SKM-1 (cell line): Measurements from ENCODE around the gene ZCCHC18.
"Not testable (repeated sequence)": the region's sequence is repeated elsewhere in the genome, so short reads cannot be mapped to it uniquely, and the experiment has no call there.

ENCODE experiments used
- DNase-seq: peaks from one replicate; lab custom pipeline; 2025; ENCODE audit not compliant: unreplicated experiment; lab: John Stamatoyannopoulos, UW

Gene ZCCHC18

GRCh38 chrX:104112326-104112951, at the start of gene ZCCHC18:
TSS of gene ZCCHC18 (plus strand) at chrX:104112523. CDS start at chrX:104114112, 1,589 bp downstream.
- no peak for DNase-seq

GRCh38 chrX:104062636-104063035, 49.7 kb upstream of the ZCCHC18 start:
- DNase-seq: not testable (repeated sequence)

GRCh38 chrX:104075778-104076445, 36.4 kb upstream of the ZCCHC18 start, which contains the start of gene TMSB15C:
TSS of gene TMSB15C (minus strand) at chrX:104076236.
- DNase-seq: not testable (repeated sequence)

GRCh38 chrX:104077854-104078253, 34.5 kb upstream of the ZCCHC18 start:
- DNase-seq: not testable (repeated sequence)

DNA sequence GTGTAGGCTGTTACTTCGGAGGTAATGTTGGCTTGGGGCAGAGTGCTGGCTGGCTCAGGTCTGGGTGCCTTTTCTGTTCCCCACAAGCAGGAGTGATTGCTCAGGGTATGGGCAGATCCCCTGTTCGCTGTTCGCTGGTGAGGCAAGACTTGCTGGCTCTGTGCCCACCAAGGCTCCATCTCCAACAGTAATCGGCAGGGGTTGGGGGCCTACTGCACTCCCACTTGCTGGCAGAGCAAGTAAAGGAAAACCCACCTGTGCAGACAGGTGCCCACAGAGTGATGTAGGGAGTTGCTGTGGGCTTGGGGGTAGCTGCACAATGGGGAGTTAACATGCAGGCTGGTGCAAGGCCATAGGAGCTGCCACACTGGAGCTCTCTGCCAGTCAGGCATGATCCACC, 28.3 kb upstream of the ZCCHC18 start:
- no peak for DNase-seq

DNA sequence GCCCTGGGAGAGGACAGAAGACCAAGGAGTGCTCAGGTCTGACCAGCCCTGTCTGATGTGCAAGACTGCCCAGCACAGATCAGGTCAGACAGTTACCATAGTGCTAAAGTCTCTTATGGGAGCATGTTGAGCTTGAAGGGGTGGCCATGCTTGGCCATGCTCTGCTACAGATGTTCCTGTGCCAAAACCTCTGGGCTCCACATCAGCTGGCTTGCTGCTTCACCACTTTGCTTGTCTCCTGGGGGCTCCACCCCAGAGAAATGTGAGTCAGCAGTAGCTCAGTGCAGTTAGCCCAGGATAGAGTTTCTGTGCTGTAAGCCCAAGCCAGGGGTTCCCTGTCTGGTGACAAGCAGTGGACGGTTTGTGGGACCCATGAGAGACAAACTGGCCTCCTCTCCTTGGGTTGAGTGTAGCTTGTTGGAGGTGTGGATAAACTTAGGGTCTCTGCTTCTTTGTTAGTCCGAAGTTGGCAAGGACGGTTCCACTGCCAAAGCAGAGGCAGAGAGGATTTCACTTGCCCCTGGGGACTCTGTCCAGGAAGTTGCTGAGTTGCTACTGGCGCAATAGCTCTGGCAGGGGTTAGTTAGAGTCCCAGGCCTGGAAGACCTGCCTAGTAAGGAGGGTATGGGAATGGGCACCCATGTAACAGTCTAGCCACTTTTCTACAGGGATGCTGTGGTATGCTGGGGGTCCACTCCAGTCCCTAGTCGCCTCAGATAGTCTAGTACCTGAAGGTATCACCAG, 27.6 kb upstream of the ZCCHC18 start:
- DNase-seq: no peak

- no peak for DNase-seq
These were observed 26.8 kb upstream of the ZCCHC18 start for GRCh38 chrX:104085477-104085876.

GRCh38 chrX:104085919-104086318, 26.4 kb upstream of the ZCCHC18 start:
- DNase-seq: no peak

GRCh38 chrX:104098151-104098808, 14.0 kb upstream of the ZCCHC18 start:
- peak; percentile 2 for DNase-seq

- no peak for DNase-seq
These were observed 13.4 kb upstream of the ZCCHC18 start for GRCh38 chrX:104098919-104099318.

DNA sequence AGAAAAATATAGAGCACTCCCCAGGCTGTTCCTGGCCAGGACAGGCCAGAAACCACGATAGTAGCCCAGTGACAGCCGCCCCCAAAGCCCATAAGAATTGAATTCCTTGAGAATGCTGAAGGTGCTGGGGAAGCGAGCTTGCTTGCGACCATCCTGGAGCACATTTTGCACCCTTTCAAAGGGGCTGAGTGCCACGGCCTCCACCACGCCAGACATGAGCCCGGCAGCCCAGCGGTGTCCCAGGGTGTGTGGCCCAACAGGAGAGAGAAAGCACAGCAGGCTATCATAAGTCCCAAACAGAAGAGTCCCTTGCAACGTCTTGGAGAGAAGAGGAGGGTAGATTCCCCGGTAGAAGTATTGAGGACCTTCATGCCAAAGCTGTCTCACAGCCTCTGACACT, 7.6 kb upstream of the ZCCHC18 start:
- DNase-seq: no peak

DNA sequence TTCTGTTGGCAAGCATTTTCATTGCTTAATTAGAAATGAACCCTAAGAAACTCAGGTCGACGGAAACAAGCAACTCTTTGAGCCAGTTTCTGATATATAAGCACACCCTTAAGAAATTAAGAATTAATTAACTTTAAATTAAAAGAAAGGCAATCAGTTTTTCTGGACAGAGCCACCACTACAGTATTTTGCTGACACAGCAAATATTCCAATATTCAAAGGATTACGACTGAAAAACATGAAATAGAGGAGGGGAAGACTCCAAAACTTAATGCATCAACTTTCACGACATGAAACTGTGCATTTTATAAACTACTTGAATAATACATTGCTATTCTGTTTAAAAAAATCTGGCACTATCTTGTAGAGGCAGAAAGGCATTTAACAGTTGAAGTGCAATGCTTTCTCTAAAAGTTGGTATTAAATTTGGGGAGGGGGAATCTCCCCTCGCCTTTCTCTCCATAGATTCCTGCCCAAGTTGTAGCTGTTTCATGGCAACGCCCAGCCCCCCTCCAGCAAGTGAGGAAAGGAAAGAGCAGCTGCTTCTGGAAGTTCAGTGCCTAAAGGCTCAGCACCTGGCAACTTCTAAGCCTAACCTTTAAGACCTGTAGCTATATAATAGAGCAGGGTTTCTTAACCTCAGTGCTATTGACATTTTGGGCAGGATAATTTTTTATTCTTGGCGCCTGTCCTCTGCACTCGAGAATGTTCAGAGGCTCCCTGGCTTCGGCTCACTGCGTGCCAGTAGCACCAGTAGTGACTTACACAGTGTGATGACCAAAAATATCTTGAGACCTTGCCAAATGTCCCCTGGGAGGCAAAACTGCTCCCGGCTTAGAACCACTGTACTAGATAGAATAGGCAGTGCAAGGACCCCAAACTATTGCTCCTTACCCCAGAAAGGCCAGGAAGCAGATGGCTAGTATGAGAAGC, 6.7 kb upstream of the ZCCHC18 start:
- no peak for DNase-seq

GRCh38 chrX:104108955-104109354, 3.4 kb upstream of the ZCCHC18 start:
- DNase-seq: no peak

DNA sequence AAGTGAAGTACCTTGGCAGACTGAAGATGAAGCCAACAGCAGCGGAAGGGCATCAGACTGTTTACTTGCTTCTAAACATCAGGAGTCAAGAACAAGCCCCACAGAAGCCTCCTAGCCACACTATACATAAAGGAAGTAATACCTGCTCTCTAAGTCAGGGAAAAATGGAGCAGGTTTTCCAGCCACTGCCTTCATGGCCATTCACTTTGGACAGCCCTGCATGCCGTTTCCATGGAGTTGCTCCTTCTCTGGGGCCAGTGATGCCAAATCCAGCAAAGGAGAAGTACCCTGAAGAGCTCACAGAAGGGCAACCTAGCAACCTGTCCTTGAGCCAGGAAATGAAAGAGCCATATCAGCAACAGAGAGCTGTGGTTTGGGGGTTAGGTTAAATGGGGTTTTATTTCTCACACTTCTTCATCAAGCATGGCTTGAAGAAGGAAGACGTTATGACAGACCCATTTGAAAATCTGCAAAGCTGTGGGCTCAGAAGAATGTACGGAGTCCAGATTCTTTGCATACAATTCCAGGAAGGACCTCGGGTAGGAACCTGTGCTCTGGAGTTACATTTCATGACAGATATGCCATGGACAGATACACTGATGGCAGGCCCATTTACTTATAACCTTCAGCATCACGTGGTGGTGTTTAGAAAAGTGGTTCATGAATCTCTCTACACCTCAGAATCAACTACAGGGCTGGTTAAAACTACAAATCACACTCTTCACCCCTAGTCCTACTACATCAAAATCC, 1.7 kb upstream of the ZCCHC18 start:
- not testable (repeated sequence) for DNase-seq

GRCh38 chrX:104113222-104113965, 1.1 kb downstream of the ZCCHC18 start:
- peak; percentile 1 for DNase-seq

DNA sequence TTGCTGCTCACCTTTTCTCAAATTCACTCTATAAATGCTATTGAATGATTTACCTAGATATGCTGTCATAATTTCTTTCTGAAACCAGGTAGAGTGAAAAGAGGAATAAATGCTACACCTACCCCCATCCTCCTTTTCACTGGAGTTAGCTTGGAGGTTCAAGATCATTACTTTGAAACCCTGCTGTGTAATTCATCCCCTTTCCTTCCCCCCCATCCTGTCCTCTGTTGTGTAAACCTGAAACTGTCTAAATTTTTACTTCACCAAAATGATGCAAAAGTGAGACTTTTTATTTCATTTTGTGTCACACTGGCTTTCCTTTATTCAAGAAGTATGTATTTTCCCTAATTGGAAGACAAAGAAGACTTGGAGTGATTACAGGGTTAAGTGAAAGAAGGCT, 5.4 kb downstream of the ZCCHC18 start:
- DNase-seq: no peak

DNA sequence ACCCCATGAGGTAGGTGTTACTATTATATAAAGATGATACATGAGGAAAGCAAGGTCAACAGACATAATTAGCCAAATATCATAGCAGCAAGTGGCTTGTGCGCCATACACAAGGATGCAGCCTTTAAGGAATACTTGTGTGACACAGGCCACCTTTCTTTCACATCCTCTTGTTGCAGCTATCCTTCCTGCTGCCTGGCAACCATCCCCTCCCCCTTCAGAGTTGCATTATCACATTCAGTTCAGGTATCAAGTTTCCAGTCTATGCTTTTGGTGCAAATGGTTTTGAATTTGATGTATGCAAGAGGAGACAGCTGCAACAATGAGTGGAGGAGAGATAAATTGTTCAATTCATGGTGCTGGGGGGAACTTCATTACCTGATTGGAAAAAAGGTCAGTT, 6.4 kb downstream of the ZCCHC18 start:
- DNase-seq: no peak

DNA sequence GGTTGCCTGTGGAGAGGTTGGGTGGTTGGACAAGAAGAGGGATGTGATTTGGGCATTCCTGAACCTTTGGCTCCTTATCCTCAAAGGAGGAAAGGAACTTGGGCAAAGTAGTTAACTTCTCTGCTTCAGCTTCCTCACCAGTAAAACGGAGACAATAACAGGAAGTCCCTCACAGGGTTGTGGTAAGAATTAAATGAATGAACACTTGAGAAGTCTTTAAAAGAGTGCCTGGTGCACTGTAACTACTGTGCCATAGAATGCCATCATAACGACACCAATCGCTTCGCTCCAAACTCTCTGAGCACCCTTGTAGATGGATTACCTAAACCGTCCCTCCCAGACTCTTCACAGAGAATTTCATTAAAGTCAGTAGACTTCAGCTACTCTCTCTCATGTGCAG, 10.5 kb downstream of the ZCCHC18 start:
- DNase-seq: peak; percentile 2

DNA sequence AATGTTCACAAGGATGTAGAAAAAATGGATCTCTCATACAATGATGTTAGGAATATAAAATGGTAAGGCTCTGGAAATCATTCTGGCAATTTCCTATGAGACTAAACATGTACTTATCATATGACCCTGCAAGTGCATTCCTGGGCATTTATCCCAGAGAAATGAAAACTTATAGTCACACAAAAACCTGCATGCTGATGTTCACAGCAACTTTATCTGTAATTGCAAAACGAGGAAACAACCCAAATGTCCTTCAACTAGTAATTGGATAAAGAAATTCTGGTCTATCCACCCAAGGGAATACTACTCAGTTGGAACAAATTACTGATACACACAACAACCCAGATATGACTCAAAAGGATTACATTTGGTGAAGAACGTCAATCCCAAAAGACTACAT, 14.5 kb downstream of the ZCCHC18 start:
- no peak for DNase-seq
